Effector CD8-positive, alpha-beta T cell (primary cell): ENCODE results near the gene MRPS2.
"Not testable (repeated sequence)": the region's sequence is repeated elsewhere in the genome, so short reads cannot be mapped to it uniquely, and the experiment has no call there.

Experiments
- DNase-seq: peaks from one replicate; lab custom pipeline; 2025; lab: John Stamatoyannopoulos, UW

Gene MRPS2

GRCh38 chr9:135531096-135531495 lies 30.6 kb downstream of the MRPS2 start:
- DNase-seq = no peak

DNA sequence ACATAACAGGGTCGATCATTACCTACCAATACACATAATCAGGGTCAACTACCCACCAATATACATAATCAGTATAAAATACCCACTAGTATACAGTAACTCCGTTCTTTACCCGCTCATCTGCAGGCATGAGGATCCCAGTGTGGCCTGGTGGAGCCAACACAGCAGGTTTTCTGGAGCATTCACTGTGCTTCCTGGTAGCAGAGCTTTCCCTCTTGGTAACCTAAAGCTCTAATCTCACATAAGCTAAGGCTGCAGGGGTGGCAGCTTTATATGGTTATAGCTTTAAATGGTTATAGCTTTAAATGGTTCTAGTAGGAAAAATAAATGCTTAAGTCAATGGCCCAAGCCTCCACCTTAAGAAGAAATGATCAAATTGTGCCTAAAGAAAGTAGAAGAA lies 32.6 kb downstream of the MRPS2 start:
- no peak for DNase-seq

DNA sequence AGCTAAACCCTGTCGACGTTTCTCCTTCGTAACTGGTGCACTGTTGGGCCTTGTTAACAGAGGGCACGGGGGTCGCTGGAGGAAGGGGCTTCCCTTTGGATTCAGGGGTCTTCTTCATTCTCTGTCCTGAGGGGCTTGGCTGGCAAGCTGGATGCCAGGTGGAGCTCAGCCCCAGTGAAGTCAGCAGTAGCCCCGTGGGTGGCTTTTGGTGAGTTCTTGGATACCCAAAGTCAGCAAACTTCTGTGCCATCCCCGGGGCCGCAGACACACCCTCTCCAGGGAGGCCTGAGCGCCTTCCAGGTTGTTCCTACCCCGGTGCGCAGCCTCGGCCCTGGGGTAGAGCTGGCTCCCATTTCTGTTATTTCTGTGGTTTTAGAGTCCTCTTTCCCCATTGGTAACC lies 33.2 kb downstream of the MRPS2 start:
- no peak for DNase-seq

DNA sequence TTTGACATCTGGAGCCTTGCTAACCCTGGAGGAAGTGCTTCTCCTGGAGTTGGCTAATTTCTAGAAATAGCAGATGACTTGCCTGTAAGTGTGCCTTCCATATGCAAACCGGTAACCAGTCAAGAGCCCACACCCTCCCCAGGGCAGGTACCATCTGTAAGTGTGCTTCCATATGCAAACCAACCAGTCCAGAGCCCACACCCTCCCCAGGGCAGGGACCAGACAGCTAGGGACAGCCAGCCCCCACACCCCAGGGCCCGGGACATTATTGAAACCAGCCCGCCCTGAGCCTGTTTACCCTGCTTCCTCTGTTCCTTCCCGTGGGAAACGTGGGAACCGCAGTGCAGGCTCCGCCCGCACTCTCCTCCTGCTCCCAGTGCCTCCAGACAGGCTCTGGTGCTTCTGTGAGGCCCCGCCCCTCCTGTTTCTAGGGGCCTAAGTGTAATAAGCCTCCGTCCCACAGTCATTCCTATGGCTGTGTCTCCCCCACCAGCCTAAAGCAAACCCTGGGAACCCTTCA lies 33.8 kb downstream of the MRPS2 start:
- not testable (repeated sequence) for DNase-seq

DNA sequence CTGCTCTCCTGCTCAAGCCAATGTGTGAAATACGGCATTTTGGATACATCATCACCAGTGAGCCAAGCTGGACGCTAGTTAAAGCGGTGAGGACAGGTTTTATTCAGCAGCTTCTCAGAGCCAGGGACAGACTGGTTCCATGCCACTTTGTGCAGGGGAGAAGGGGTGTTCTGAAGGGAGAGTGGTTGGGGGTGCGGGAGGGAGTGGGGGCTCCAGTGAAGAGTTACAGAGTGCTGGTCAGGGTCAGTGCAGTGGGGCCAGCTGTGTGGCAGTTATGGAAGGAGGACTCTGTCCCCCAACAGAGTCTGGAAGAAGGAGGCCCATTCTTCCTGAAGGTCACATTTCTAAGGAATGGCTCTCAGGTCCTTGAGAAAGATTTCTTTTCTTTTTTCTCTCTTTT lies 34.3 kb downstream of the MRPS2 start:
- not testable (repeated sequence) for DNase-seq

DNA sequence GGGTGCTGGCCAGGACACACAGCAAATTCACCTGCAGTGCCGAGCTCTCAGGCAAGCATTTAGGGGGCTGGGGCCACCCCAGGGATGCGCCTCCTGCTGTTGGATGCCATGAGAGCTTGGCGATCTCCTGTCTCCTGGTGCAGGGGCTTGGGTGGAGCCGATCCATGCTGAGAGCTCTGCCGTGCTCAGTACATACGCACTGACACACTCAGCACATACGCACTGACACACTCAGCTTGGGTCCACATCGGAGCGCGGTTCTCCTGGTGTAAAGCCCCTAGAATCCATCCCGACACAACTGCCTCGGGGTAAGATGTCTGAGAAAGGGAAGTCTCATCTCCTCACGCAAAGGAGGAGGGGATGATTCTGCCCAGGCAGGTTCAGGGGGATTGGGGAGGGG lies 35.1 kb downstream of the MRPS2 start:
- DNase-seq = not testable (repeated sequence)

GRCh38 chr9:135536216-135536615 lies 35.7 kb downstream of the MRPS2 start:
- no peak for DNase-seq

- DNase-seq = not testable (repeated sequence)
Measured at GRCh38 chr9:135543262-135543894, 42.9 kb downstream of the MRPS2 start.

DNA sequence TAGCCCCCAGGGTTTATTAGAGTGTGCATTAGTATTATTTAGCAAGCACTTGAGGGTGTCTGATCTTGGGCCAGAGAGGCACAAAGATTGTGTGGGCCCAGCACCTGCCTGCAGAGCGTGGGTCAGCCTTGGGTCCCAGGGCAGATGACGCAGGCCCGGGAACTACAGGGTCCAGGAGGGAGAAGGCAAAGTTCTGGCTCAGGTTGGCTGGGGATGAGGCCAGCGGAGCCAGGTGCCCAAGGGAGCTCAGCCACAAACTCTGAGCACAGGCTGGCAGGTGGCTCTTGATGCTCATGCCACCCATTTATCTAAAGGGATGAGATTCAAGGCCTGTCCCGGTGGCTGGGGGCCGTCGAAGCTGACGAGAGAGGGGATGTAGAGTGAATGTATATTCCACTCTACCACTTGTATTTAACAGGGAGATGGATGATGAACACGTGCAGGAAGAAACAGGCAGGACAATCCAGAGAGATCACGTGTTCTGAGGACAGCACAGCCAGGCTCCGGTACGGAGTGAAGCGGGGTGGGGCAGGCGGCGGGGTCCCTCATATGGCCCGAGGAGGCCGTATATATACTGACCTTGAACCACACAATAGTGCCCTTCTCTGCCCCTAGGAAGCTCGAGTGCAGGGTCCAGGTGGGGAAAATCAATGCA lies 44.6 kb downstream of the MRPS2 start:
- no peak for DNase-seq

- not testable (repeated sequence) for DNase-seq
Measured at GRCh38 chr9:135545646-135546176, 45.2 kb downstream of the MRPS2 start, which contains the start of gene OBP2A. TSS of gene OBP2A (plus strand) at chr9:135546126. CDS start at chr9:135546181, 55 bp downstream.

DNA sequence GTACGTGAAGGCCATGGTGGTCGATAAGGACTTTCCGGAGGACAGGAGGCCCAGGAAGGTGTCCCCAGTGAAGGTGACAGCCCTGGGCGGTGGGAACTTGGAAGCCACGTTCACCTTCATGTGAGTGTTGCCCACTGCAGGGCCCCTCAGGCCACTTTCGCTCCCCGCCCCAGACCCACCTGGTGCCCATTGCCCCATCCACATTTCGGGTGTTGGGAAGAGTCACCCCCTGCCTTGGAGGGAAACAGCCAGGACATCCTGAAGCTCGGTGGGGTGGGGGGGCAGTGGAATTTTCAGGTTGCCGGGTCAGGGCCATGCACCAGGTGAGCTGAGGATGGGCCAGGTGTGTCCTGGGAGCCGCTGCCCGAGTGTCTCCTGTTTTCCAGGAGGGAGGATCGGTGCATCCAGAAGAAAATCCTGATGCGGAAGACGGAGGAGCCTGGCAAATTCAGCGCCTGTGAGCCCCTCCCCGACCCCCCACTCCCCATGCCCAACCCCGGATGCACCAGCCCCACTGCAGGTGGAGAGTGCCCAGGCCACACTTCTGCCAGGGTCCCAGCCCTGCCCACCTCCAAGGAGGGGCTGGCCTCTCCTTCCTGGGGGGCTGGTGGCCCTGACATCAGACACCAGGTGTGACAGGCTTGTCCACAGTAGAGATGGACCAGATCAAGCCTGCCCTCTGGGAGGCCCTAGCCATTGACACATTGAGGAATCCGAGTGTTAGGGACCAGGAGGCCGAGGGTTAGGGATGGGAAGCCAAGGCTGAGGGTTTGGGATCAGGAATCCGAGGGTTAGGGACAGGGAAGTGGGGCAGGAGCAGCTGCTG lies 46.5 kb downstream of the MRPS2 start:
- not testable (repeated sequence) for DNase-seq

GRCh38 chr9:135547756-135548736 lies 47.6 kb downstream of the MRPS2 start:
- no peak for DNase-seq

- DNase-seq = not testable (repeated sequence)
Measured at GRCh38 chr9:135549478-135550343, 49.2 kb downstream of the MRPS2 start.

- DNase-seq = no peak
Measured at GRCh38 chr9:135550344-135550918, 49.9 kb downstream of the MRPS2 start.

DNA sequence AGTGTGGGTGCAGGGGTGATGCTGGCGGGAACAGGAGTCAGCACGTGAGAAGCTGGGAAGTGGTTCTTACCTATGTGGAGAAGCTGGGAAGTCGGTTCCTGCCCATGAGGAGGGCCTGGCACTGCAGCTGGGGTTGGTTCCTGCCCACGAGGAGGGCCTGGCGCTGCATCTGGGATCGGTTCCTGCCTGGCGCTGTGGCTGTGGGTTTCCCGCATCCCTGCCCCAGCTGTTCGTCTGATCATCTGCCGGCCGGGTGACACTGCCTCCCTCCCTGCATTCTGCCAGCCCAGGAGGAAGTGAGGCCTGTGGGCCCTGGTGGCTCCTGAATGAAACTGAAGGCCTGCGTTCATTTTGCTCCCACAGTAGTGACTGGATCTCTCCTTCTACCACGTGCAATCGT lies 50.5 kb downstream of the MRPS2 start:
- no peak for DNase-seq

- DNase-seq = no peak
Measured at GRCh38 chr9:135551456-135551855, 51.0 kb downstream of the MRPS2 start.

DNA sequence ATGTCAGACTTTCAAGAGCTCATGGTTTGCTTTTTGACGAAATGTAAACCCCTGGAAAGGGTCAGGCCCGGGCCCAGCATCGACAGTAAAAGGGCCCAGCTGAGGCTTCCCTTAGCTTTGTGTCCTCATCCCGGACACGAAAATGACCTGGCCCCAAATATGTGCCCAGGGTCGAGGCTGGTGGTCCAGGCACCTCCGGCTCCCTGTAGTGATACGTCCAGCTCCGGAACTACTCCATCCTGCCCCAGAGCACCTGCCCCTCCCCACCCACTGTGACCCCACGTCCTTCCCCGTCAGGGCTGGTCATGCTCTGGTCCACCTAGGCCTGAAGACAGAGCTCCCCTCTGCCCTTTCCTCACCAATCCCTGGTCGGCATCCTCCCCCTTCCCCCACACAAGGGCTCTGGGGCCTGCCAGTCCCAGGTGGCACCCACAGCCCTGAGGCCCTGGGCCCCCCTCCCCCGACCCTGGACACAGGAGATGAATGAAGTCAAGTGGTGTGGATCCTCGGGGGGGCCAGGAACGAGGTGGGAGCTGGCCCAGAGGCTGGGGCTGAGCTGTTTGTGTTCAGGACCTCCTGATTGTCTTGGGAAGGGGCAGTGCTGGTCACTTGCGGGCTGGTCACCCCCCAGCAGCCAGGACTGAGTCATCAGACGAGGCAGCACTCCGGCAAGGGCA lies 51.7 kb downstream of the MRPS2 start:
- no peak for DNase-seq

DNA sequence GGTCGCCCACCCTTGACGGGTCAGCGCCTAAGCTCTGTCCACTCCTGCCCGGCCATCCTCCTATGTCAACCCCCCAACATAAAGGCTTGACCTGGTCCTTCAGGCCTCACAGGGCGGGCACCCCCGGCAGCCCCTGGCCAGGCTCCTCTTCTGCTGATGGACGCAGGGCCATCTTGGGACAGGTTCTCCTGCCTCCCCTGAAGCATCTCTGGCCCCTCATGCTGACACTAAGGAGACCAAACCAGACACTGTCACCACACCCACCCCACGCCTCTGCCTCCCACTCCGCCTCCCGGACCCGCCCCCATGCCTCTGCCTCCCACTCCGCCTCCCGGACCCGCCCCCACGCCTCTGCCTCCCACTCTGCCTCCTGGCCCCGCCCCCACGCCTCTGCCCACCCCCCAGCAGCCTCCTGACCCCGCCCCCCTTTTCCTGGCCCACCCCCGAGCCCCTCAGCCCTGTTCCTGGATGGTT lies 52.3 kb downstream of the MRPS2 start:
- no peak for DNase-seq
